HG02798 (cell line): Measurements from ENCODE around the gene CLEC16A.

ENCODE experiments used
- ATAC-seq: cut with Tn5 transposase; IDR thresholded peaks from one replicate; pipeline ENCODE4 v1.9.1; 2021; ENCODE audit warnings: mild to moderate bottlenecking; ENCODE audit not compliant: unreplicated experiment, poor library complexity

CLEC16A gene

GRCh38 chr16:11127610-11128195, 183.3 kb downstream of the CLEC16A start:
- no peak for ATAC-seq

GRCh38 chr16:11128211-11129141, 184.1 kb downstream of the CLEC16A start:
- no peak for ATAC-seq

- no peak for ATAC-seq
Observed at GRCh38 chr16:11129378-11129781, 185.0 kb downstream of the CLEC16A start.

- ATAC-seq, result no peak
Observed at GRCh38 chr16:11130978-11131665, 186.8 kb downstream of the CLEC16A start.

- no peak for ATAC-seq
Observed at GRCh38 chr16:11131706-11132105, 187.3 kb downstream of the CLEC16A start.

GRCh38 chr16:11133344-11133943, 189.1 kb downstream of the CLEC16A start:
- no peak for ATAC-seq

- no peak for ATAC-seq
Observed at GRCh38 chr16:11134722-11135463, 190.5 kb downstream of the CLEC16A start.

GRCh38 chr16:11135464-11135973, 191.2 kb downstream of the CLEC16A start:
- ATAC-seq, result no peak

- no peak for ATAC-seq
Observed at GRCh38 chr16:11136600-11136999, 192.2 kb downstream of the CLEC16A start.

GRCh38 chr16:11138022-11138768, 193.8 kb downstream of the CLEC16A start:
- no peak for ATAC-seq

GRCh38 chr16:11138769-11139325, 194.5 kb downstream of the CLEC16A start:
- ATAC-seq, result no peak

GRCh38 chr16:11139326-11140097, 195.1 kb downstream of the CLEC16A start:
- no peak for ATAC-seq

- no peak for ATAC-seq
Observed at GRCh38 chr16:11140098-11140375, 195.7 kb downstream of the CLEC16A start.

- no peak for ATAC-seq
Observed at GRCh38 chr16:11140466-11140865, 196.1 kb downstream of the CLEC16A start.

GRCh38 chr16:11140867-11141266, 196.5 kb downstream of the CLEC16A start:
- no peak for ATAC-seq

GRCh38 chr16:11141409-11142260, 197.3 kb downstream of the CLEC16A start:
- ATAC-seq, result no peak

GRCh38 chr16:11142261-11142630, 197.9 kb downstream of the CLEC16A start:
- ATAC-seq, result no peak
